GM12892 (cell line): Measurements from ENCODE around the gene AP3S1.

Source experiments
- POLR2A ChIP-seq: IDR thresholded peaks from 2 replicates; pipeline ENCODE4 v1.6.1; 2011; ENCODE audit warnings: low read depth, low read length, control low read depth
- POLR2AphosphoS5 ChIP-seq: IDR thresholded peaks from 2 replicates; pipeline ENCODE4 v1.6.1; 2011; ENCODE audit warnings: low read depth, low read length, control low read depth
- TAF1 ChIP-seq: IDR thresholded peaks from 2 replicates; pipeline ENCODE4 v1.6.1; 2011; ENCODE audit warnings: low read depth, mild to moderate bottlenecking, control low read depth, low read length, borderline replicate concordance

- TF ChIP-seq TAF1 (no peak), POLR2A (no peak), POLR2AphosphoS5 (no peak)
Observed at GRCh38 chr5:115963566-115963965, 121.8 kb downstream of the AP3S1 start.
